Measurements from ENCODE around the gene HEPHL1.
"Not testable (repeated sequence)": the region's sequence is repeated elsewhere in the genome, so short reads cannot be mapped to it uniquely, and the experiment has no call there.

Gene HEPHL1

GRCh38 chr11:94089341-94089740, 68.2 kb downstream of the HEPHL1 start:
- DNase-seq: no peak

GRCh38 chr11:94090401-94090800, 69.2 kb downstream of the HEPHL1 start:
- DNase-seq: no peak

- DNase-seq: no peak
These were observed 69.9 kb downstream of the HEPHL1 start for GRCh38 chr11:94091091-94091490.

GRCh38 chr11:94100253-94100652, 79.1 kb downstream of the HEPHL1 start:
- no peak for DNase-seq

GRCh38 chr11:94103471-94103870, 82.3 kb downstream of the HEPHL1 start:
- DNase-seq: no peak

GRCh38 chr11:94104734-94105133, 83.6 kb downstream of the HEPHL1 start:
- no peak for DNase-seq

- DNase-seq: no peak
These were observed 85.6 kb downstream of the HEPHL1 start for GRCh38 chr11:94106716-94107115.

- DNase-seq: no peak
These were observed 86.2 kb downstream of the HEPHL1 start for GRCh38 chr11:94107363-94107762.

GRCh38 chr11:94111241-94111640, 90.1 kb downstream of the HEPHL1 start:
- no peak for DNase-seq

GRCh38 chr11:94111660-94112059, 90.5 kb downstream of the HEPHL1 start:
- DNase-seq: no peak

GRCh38 chr11:94112206-94112953, 91.2 kb downstream of the HEPHL1 start:
- DNase-seq: no peak

GRCh38 chr11:94117197-94117574, 96.0 kb downstream of the HEPHL1 start:
- DNase-seq: no peak

GRCh38 chr11:94117871-94118270, 96.7 kb downstream of the HEPHL1 start:
- no peak for DNase-seq

GRCh38 chr11:94119676-94120075, 98.5 kb downstream of the HEPHL1 start:
- not testable (repeated sequence) for DNase-seq

- not testable (repeated sequence) for DNase-seq
These were observed 99.4 kb downstream of the HEPHL1 start for GRCh38 chr11:94120516-94120915.

- no peak for DNase-seq
These were observed 99.8 kb downstream of the HEPHL1 start for GRCh38 chr11:94120946-94121345.

- no peak for DNase-seq
These were observed 104.4 kb downstream of the HEPHL1 start for GRCh38 chr11:94125407-94126115.

GRCh38 chr11:94127638-94128037, 106.5 kb downstream of the HEPHL1 start:
- DNase-seq: no peak

GRCh38 chr11:94128291-94128745, 107.2 kb downstream of the HEPHL1 start:
- DNase-seq: peak in 1 of 2 donors; percentile 26

GRCh38 chr11:94128746-94129511, 107.8 kb downstream of the HEPHL1 start, which contains the start of gene PANX1:
PANX1 (plus strand) TSS chr11:94128841; CDS start chr11:94129313, 472 bp downstream.
- peak; percentile 66 to 83 for DNase-seq

- no peak for DNase-seq
These were observed 108.6 kb downstream of the HEPHL1 start for GRCh38 chr11:94129512-94130297.

GRCh38 chr11:94130298-94131046, 109.3 kb downstream of the HEPHL1 start:
- peak; percentile 38 to 47 for DNase-seq
